Heart right ventricle (tissue), 16 donors: ENCODE results near the gene CNTNAP1. TPM values are rescaled to one million over a fixed set of nuclear protein-coding genes. Genes with fewer than 3 reads are reported as not detected.
A peak's percentile ranks its signal among the peaks of the same experiment; 100 is the strongest.
"Not testable (repeated sequence)": the region's sequence is repeated elsewhere in the genome, so short reads cannot be mapped to it uniquely, and the experiment has no call there.

ENCODE experiments used
- ATAC-seq, 8 donors: fragments of 200-7000 bp; cut with Tn5 transposase; one replicate each; pipeline ENCODE4 v1.9.1; 2020; ENCODE audit warnings: mild to moderate bottlenecking in 8 of 8, moderate library complexity in 8 of 8, moderate number of reproducible peaks in 1 of 8
- DNase-seq, 2 donors: peaks; one replicate each; pipeline ENCODE4 v3.0.0-alpha.2; 2020
- H3K27ac ChIP-seq, 10 donors: fragments of 200-600 bp; sonication (generic) in 2 of 10; one replicate each; pipeline versions ENCODE4 v1.5.0 to v1.8.0; 2020 to 2022; ENCODE audit warnings: mild to moderate bottlenecking in 3 of 10
- H3K27me3 ChIP-seq, 7 donors: fragments of 200-600 bp; one replicate each; pipeline ENCODE4 v1.8.0; 2021 to 2022; ENCODE audit warnings: mild to moderate bottlenecking in 2 of 7
- H3K36me3 ChIP-seq, 9 donors: fragments of 200-600 bp; sonication (generic) in 1 of 9; one replicate each; pipeline versions ENCODE4 v1.5.0 to v1.8.0; 2020 to 2022; ENCODE audit warnings: mild to moderate bottlenecking in 2 of 9
- H3K4me1 ChIP-seq, 9 donors: fragments of 200-600 bp; sonication (generic) in 1 of 9; one replicate each; pipeline versions ENCODE4 v1.5.0 to v1.8.0; 2020 to 2022; ENCODE audit warnings: mild to moderate bottlenecking in 4 of 9
- H3K4me3 ChIP-seq, 10 donors: fragments of 200-600 bp; sonication (generic) in 2 of 10; one replicate each; pipeline versions ENCODE4 v1.5.0 to v1.8.0; 2020 to 2022; ENCODE audit warnings: mild to moderate bottlenecking in 7 of 10, moderate library complexity in 2 of 10
- H3K9me3 ChIP-seq, 11 donors: fragments of 200-600 bp in 10 of 11; sonication (generic) in 2 of 11; one replicate each; pipeline versions ENCODE4 v1.5.0 to v1.8.0; 2013 to 2022; ENCODE audit warnings: mild to moderate bottlenecking in 2 of 11, control low read depth in 1 of 11, moderate library complexity in 1 of 11
- CTCF ChIP-seq, 9 donors: fragments of 200-600 bp; sonication (generic) in 2 of 9; IDR thresholded peaks; one replicate each; pipeline versions ENCODE4 v1.5.0 to v1.8.0; 2021 to 2022; ENCODE audit warnings: antibody characterized with exemption in 9 of 9, mild to moderate bottlenecking in 5 of 9, moderate library complexity in 1 of 9
- WGBS, 2 donors: extraction: QIAGEN DNeasy Blood & Tissue Kit; methylation state at CpG; one replicate each; pipeline ENCODE4 v1.1.7; 2013; ENCODE audit warnings: inconsistent platforms in 1 of 2; 5-methylcytosine and 5-hydroxymethylcytosine counted together
- intact Hi-C, 10 donors: fragments of 100-400 bp; cut with DNase I; formaldehyde crosslinking; loops; one replicate each; pipeline versions ENCODE4 v1.11.1 to v1.14.2; 2022
- polyA plus RNA-seq, 2 donors: library from polyadenylated mRNA; stranded (reverse); fragments of 200-250 nt; gene quantifications; one replicate each; pipeline ENCODE4 v1.2.3, GENCODE V29; 2013
- total RNA-seq, 10 donors: library from RNA; stranded (reverse); fragmentation: NEBNext Ultra II Directional in 3 of 10; extraction: Animal tissue kit (Norgen Biotek cat#: 25700) in 3 of 10; gene quantifications; one replicate each; pipeline versions ENCODE4 v1.2.1 to v1.2.4, GENCODE V29; 2021 to 2023
- donor health status: Arrhythmogenic right ventricular cardiomyopathy.
- donor health status: ischemic (EF 13 %, LVEDD 7.1; RV severe dilation, severe dysfunction).
- donor health status: healthy with polysubstance abuse.
- donor health status: DM: no; HTN: yes; CAD: no.
- donor health status: DM: no; HTN: no; CAD: no.
- donor health status: ischemic (EF 25% LVEDD 6.9; RV normal size, moderate dysfunction).
- donor health status: ischemic (EF 25% LVEDD 5.7; RV mildly dilated, moderate dysfunction).
- donor health status: healthy.
- donor health status: DM: yes; HTN: yes; CAD: no.
- donor health status: Ischemic cardiomyopathy.
- donor health status: ischemic (EF 35%, LVEDD 5.7; RV mildly dilated, moderate dysfunction).
- donor health status: nonischemic (EF 11% LVEDD 7.7; RV severe dilation, severe dysfunction).
- donor health status: DM: yes; HTN: yes; CAD: no.
- donor health status: PGD.
- donor health status: ischemic (EF 29% LVEDD 5.4; RV normal size, mild dysfunction).
- donor health status: nonischemic (EF 23%, LVEDD 6.1; RV moderate dilation, normal function).

The CNTNAP1 gene
- total and polyA plus RNA-seq, 12 donors, result 2.2 to 28.3 (median 3.5) TPM

- TF ChIP-seq CTCF (IDR thresholded peaks at IDR 0.05), result peak; percentile 33 to 84 (median 71)
- no peak overlapping the region for H3K4me3 ChIP-seq
- peak overlapping the region in 2 of 10 donors; percentile 3 to 41 for H3K27ac ChIP-seq
- H3K4me1 ChIP-seq, result peaks cover 0 to 6% (median 0%) of the 10 kb centered on the region in 9 donors
- intact Hi-C loops, result loop anchor here (1.0 to 10.0 kb wide), 9 partner anchors 41 to 216 kb away; partner anchors contain the start of genes BECN1 (in 6 of the 10), RAMP2 (in 3 of the 10) and VPS25 (in 2 of the 10)
- WGBS, 2 donors, result 13 to 15% methylated on average over 2 of the region's 2 CpGs
- peaks cover 0 to 100% (median 84%) of the 10 kb centered on the region in 9 donors for H3K36me3 ChIP-seq
- DNase-seq, result peak in 1 of 2 donors; percentile 72
- no peaks in the 10 kb centered on the region for H3K27me3 ChIP-seq
- no peaks in the 10 kb centered on the region for H3K9me3 ChIP-seq
- ATAC-seq, result peak in 7 of 8 donors; percentile 76 to 91 (median 85)
Measured at GRCh38 chr17:42720996-42721583, 38.8 kb downstream of the CNTNAP1 start.

GRCh38 chr17:42723636-42724035 is 41.3 kb downstream of the CNTNAP1 start:
- DNase-seq (no peak), ATAC-seq (no peak)
- Histone ChIP-seq H3K27ac (no peak overlapping the region), H3K4me3 (no peak overlapping the region), H3K4me1 (peaks cover 0 to 6% (median 0%) of the 10 kb centered on the region in 9 donors), H3K36me3 (peaks cover 0 to 100% (median 81%) of the 10 kb centered on the region in 9 donors), H3K9me3 (no peaks in the 10 kb centered on the region), H3K27me3 (no peaks in the 10 kb centered on the region)
- TF ChIP-seq CTCF (IDR thresholded peaks at IDR 0.05), result no peak
- intact Hi-C loops, result loop anchor here in 9 of 10 donors (5.0 to 10.0 kb wide), 6 partner anchors 39 to 214 kb away; partner anchors contain the start of genes BECN1 (in 6 of the 9) and RAMP2 (in 3 of the 9)
- whole genome bisulfite sequencing, 2 donors, result 50 to 58% methylated on average over 3 of the region's 3 CpGs

GRCh38 chr17:42725143-42725542 is 42.8 kb downstream of the CNTNAP1 start:
- H3K4me1 ChIP-seq, result peaks cover 0 to 6% (median 0%) of the 10 kb centered on the region in 9 donors
- H3K4me3 ChIP-seq, result no peak overlapping the region
- H3K27ac ChIP-seq, result no peak overlapping the region
- ATAC-seq (no peak), DNase-seq (no peak)
- no peaks in the 10 kb centered on the region for H3K9me3 ChIP-seq
- WGBS, 2 donors, result 98 to 99% methylated on average over 6 of the region's 6 CpGs
- intact Hi-C loops, result loop anchor here in 5 of 10 donors (10.0 kb wide), 3 partner anchors 100 to 210 kb away; partner anchors contain the start of gene BECN1 (in 2 of the 5)
- no peaks in the 10 kb centered on the region for H3K27me3 ChIP-seq
- TF ChIP-seq CTCF (IDR thresholded peaks at IDR 0.05), result no peak
- H3K36me3 ChIP-seq, result peaks cover 0 to 100% (median 83%) of the 10 kb centered on the region in 9 donors

- DNase-seq, result no peak
- H3K36me3 ChIP-seq, result peaks cover 0 to 27% (median 0%) of the 10 kb centered on the region in 9 donors
- no peak overlapping the region for H3K4me3 ChIP-seq
- peaks cover 4 to 38% (median 30%) of the 10 kb centered on the region in 9 donors for H3K4me1 ChIP-seq
- TF ChIP-seq CTCF (IDR thresholded peaks at IDR 0.05), result no peak
- no peaks in the 10 kb centered on the region for H3K9me3 ChIP-seq
- no peaks in the 10 kb centered on the region for H3K27me3 ChIP-seq
- intact Hi-C loops, result no loop called here
- 89 to 93% methylated on average over 1 of the region's 1 CpG for WGBS, 2 donors
- ATAC-seq, result no peak
- H3K27ac ChIP-seq, result no peak overlapping the region
Measured at GRCh38 chr17:42740699-42741098, 58.4 kb downstream of the CNTNAP1 start.

- WGBS, 2 donors, result 93 to 96% methylated on average over 11 of the region's 11 CpGs
Measured at GRCh38 chr17:42742916-42743315, 60.6 kb downstream of the CNTNAP1 start.

More at GRCh38 chr17:42742916-42743315, 60.6 kb downstream of the CNTNAP1 start:
- ATAC-seq, H3K9me3 ChIP-seq, DNase-seq, H3K27me3 ChIP-seq, H3K4me3 ChIP-seq, intact Hi-C loops: not testable (repeated sequence)
- Histone ChIP-seq H3K4me1 (peaks cover 4 to 35% (median 29%) of the 10 kb centered on the region in 9 donors), H3K36me3 (peaks cover 0 to 16% (median 0%) of the 10 kb centered on the region in 9 donors), H3K27ac (peak overlapping the region in 2 of 10 donors; percentile 4 to 92)
